ENCODE results near the gene SNCB.

Gene SNCB

GRCh38 chr5:176644294-176644693, 14.0 kb upstream of the SNCB start:
- no peak for DNase-seq (ENCODE audit: low spot score)

DNA sequence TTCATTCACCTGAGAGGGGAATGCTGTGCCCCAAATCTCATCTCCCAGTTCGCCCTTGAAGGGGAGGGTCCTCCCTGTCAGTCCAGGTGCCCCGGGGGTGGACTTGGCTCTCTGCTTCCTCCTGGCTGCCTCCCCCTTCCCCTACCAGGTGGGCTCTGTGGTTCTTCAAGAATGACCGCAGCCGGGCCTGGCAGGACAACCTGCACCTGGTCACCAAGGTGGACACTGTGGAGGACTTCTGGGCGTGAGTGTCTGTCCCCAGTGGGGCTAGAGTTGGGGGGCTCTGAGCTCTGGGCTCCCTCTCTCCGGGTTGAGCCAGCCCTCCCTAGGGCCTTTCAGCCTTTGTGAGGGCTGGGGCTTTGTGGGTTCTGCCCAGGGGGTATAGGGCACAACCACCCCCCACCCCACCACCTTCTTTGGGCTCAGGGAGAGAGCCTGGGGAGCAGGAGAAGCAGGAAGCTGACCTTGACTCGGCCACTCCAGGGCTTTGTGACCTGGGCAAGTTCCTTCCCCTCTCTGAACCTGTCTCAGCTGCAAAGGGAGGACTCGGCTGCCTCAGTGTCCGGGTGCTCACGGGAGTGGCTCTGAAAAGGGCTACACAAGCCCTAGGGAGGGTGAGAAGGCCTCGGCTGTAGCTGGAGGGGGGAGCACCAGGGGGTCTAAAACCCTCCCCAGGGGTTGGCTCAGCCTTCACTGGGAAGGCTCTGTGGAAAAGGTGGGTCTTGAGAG, 13.3 kb upstream of the SNCB start:
- DNase-seq (ENCODE audit: low spot score): no peak

GRCh38 chr5:176642675-176643490, 12.5 kb upstream of the SNCB start:
- DNase-seq (ENCODE audit: low spot score): no peak

DNA sequence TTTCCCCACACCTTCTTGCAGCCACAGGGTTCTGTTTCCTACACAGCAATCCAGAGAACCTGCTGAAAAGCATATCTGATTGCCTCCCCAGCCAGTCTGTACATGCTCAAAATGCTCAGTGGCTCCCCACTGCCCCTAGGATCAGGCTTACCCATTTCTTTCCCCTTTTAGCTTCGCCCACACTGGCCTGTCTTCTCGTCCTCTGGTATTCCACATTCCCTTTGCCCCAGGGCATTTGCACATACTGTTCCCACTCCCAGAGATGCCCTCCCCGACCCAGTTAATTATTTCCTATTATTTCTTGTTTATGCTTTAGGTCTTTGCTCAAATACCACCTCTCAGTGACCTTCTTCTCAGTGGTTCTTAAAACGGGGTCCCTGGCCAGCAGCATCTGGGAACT, 10.3 kb upstream of the SNCB start:
- DNase-seq (ENCODE audit: low spot score): no peak

DNA sequence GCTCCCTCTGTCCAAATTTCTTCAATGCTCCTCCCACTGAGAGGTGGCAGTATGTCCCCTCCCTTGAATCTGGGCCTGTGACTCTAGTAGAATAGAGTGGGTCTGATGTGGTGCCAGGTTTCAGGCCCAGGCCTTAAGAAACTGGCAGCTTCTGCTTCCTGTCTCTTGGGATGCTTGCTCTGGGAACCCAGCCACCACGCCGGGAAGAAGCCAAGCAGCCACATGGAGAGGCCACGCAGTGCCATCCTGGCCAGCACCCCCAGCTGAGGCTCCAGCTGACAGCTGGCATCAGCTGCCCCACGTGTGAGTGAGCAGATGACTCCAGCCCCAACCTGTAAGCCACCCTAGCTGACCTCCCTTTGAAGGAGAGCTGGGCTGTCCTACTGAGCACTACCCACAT, 9.6 kb upstream of the SNCB start:
- no peak for DNase-seq (ENCODE audit: low spot score)

DNA sequence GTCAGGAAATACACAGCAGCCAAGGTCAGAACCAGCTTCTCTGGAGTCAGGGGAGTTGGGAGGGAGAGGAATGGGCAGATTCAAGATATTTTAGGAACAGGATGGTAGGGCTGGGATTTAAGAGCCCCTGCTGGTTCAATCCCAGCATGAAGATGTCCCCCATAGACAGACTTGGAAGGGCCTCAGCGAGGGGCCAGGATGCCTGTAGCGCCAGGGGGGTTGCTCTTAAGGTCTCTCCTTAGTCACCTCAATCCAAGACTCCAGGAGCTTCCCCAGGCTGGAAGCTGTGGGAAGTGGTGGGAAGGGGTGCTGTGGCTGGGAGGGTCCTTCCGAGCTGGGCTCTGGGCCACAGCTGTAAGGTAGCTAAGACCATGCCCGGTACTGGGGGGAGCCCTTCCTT, 8.9 kb upstream of the SNCB start:
- DNase-seq (ENCODE audit: low spot score): no peak

DNA sequence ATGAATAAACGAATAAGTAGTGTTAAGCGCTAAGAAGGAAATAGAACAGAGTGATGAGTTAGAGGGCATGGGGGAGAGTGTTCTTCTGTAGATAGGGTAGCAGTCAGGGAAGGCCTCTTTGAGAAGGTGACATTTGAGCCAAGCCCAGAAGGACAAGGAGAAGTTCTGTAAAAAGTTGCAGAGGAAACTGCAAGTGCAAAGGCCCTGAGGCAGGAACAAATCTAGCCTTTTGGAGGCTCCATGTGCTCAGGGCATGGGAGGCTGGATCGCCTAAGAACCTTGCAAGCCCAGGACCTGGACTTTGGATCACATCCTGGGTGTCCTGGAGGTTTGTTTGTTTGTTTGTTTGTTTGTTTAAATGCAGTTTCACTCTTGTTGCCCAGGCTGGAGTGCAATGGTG, 8.1 kb upstream of the SNCB start:
- no peak for DNase-seq (ENCODE audit: low spot score)

DNA sequence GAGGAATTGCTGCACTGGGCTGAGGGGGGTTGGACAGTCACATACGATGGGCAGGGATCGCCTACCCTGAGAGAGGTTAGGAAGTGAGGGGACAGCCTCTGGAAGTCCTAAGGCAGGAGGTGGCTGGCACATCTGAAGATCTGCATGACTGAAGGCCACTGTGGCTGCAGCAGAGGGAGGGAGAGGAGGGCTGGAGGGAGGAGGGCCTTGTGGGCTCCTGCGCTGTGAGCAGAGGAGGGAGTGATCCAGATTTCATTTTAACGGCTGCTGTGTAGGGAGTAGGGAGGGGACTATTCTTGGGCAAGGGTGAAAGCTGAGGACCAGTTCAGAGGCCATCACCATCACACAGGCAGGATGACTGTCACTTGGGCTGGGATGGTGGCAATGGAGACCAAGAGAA, 7.2 kb upstream of the SNCB start:
- DNase-seq (ENCODE audit: low spot score): no peak

GRCh38 chr5:176636426-176636825, 6.1 kb upstream of the SNCB start:
- DNase-seq (ENCODE audit: low spot score): no peak

DNA sequence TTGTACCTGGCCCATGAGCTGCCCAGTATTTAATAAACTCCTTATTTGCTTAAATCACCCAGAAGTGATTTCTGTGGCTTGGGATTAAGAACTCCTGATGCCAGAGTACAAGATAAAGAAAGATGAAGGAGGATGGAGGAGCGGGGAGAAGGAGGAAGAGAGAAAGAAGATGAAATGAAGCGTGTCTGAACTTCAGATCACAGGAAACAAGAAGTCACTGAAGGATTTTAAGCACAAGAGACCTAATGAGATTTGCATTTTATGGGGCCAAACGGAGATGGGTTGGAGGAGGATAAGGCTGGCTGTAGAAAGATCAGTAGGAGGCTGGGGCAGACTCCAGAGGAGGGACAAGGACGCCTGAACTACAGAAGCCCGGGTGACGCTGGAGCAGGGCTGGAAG, 3.3 kb upstream of the SNCB start:
- DNase-seq (ENCODE audit: low spot score): no peak

GRCh38 chr5:176632745-176633144, 2.4 kb upstream of the SNCB start:
- DNase-seq (ENCODE audit: low spot score): no peak

DNA sequence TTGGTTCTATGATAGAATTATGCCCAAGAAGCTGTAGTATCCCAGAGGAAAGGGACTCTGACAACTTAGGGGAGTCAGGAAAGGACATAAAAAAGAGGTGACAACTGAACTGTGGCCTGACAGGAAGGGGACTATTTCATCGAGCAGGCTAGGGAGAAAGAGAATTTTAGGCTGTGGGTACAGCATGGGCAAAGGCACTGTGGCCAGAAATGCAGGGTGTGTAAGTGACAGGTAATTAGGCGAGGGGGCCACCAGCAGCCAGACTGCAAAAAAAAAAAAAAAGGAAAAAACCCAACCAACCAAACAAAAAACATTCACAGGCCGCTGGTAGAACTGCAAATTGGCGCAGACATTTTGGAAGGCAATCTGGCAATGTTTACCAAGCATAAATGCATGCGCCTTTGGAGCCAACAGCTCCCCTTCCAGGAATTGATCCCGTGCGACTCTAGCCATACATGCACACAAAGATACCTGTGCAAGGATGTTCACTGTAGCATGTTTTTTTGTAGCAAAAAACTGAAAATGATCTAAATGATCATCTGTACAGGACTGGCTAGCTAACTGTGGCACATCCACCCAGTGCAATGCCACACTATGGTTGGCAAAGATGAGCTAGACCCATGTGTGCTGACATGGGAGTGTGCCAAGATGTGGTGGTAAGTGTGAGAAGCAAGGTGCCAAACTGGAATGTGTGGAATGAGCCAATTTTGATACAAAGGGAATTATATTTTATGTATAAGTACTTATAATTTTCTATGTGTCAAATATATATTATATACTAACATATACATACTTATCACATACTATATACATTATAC, 1.3 kb upstream of the SNCB start:
- no peak for DNase-seq (ENCODE audit: low spot score)

DNA sequence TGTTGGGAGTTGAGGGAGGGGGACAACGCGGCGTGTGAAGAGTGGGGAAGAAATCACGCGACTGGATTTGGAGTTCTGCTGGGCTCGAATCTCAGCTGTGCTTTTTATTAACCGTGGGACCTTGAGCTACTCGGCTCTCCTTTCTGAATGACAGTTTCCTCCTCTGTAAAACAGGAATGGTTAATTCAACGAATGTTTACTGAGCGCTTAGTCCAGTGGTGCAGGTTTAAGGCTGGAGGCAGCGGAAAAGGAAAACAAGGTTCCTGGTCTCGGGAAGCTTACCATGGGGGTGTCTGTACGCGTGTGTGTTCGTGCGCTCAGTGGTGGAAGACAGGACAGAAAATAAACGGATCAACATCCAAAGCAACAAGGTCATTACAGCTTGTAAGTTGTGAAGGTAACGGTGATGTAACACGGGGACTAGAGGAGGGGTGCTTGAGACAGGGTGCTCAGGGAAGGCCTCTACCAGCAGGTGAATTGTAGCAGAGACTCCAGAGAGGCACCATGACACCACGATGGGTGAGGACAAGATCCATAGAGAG, 418 bp upstream of the SNCB start:
- DNase-seq (ENCODE audit: low spot score): no peak

GRCh38 chr5:176629317-176629852, 949 bp downstream of the SNCB start:
- DNase-seq (ENCODE audit: low spot score): no peak

DNA sequence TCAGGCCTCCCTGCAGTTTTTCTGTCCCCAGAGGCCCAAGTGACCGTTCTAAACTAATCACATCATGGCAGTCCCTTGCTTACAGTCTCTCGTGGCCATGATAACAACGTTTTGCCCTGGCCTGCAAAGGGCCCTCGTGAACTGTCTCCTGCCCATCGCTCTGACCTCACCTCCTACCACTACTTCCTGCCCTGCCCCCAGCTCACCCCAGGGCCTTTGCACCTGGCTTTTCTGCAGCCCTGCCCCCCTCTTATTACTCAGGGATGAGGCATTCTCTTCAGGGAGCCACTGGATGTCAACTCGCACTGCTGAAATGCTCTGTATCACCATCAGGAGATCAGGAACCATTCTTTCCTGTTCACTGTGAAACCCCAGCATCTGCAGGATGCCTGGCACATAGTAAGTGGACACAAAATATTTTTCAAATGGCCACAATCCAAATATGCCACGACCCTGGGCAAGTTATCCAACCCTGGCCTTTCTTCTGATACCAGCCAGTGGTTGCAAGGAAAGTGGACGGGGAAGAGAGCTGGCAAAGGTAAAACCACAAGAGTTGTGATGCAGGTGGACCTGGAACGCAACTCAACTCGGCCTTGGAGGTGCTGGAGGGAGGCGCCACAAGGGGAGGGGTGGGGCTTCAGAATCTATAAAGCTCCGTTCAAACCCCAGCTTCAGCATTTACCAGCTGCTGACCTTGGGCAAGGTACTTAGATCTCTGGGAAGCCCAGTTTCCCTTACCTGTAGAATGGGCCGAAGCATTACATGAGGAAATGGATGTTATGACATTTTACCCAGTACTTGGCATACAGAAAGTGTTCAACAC, 1.7 kb downstream of the SNCB start:
- peak; percentile 23 for DNase-seq (ENCODE audit: low spot score)

GRCh38 chr5:176627582-176627981, 2.8 kb downstream of the SNCB start:
- DNase-seq (ENCODE audit: low spot score): no peak

- DNase-seq (ENCODE audit: low spot score): no peak
Measured at GRCh38 chr5:176626876-176627236, 3.5 kb downstream of the SNCB start.

DNA sequence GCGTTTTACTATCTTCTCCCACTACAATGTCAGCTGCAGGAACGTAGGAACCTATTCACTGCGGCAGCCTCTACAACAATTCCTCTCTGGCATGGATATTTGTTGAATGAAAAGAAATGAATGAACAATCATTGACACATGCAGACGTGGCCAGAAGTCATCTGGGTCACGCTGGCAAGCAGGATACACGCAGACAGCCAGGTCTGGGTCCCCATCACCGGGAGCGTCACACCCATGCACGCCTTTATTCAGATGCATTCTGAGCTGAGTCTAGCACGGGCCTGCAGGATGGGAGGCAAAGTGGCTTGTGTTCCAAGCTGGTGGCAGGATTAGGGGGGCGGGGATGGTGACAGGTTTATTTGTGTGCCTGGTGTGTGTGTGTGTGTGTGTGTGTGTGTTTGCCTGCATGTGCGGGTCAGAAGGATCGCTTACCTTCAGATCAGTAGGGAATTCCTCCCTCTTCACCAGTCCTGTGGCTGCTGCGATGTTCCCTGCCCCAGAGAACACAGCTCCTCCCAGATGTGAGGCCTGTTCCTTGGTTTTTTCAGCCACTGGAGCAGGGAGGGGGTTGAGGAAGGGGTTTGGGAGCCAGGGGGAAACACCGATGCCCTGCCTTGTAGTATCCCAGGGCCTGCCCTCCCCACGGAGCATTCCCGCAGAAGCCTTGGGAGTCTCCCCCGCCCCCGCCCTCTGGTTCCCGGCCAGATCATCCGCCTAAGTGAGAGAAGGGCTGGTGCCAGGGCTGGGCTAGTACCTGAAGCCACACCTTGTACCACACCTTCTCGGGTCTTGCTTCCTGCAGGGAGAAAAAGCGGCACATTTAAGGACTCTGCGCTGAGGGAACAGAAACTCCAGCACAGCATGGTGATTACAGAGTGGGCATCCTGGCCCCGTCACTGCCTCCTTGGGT, 4.1 kb downstream of the SNCB start:
- DNase-seq (ENCODE audit: low spot score): peak; percentile 31

GRCh38 chr5:176625512-176625911, 4.8 kb downstream of the SNCB start:
- DNase-seq (ENCODE audit: low spot score): no peak

DNA sequence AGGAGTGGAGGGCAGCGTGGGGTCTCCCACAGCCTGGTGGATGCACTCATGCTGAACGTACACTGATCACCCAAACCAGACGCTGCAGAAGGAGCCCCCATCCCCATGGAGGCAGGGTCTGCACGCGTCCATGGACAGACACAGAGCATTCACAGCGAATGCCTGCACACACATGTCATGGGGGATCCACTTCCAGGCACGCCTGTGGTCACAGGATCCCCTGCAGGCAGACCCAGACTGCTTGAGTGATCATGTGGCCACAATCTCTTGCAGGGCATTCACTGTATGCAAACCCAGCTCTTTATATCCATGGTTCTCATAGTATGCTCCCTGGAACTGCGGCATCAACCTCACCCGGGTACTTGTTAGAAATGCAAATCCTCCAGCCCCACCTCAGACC, 5.4 kb downstream of the SNCB start:
- no peak for DNase-seq (ENCODE audit: low spot score)

All from RKO (cell line).